WTC11 (cell line): ENCODE measurements around the gene ATP2B2. TPM values are rescaled to one million over a fixed set of nuclear protein-coding genes. Genes with fewer than 3 reads are reported as not detected.

Experiments used
- ATAC-seq: fragments of 200-7000 bp; cut with Tn5 transposase; 2 replicates; pipeline ENCODE4 v1.10.0; 2021; ENCODE audit warnings: mild to moderate bottlenecking, moderate library complexity
- CTCF ChIA-PET: fragments of 300-600 bp; sonication (Branson Sonifier 250); formaldehyde crosslinking; loops from one replicate; lab custom pipeline; 2021; ENCODE audit warnings: antibody characterized with exemption; lab: Charles Lee
- POLR2A ChIA-PET: fragments of 350-600 bp; sonication (Branson Sonifier 250); formaldehyde crosslinking; loops from one replicate; lab custom pipeline; 2021; ENCODE audit warnings: antibody characterized with exemption; lab: Charles Lee
- DNase-seq: peaks from one replicate; pipeline ENCODE4 v3.0.0; 2021; ENCODE audit warnings: low spot score
- H3K27ac Mint-ChIP-seq: 2 replicates; pipeline ENCODE4 v1.8.0; 2021; ENCODE audit warnings: mixed read lengths
- H3K27me3 Mint-ChIP-seq: 2 replicates; pipeline ENCODE4 v1.8.0; 2021; ENCODE audit warnings: low read depth, mild to moderate bottlenecking, moderate library complexity, mixed read lengths
- H3K36me3 Mint-ChIP-seq: 2 replicates; pipeline ENCODE4 v1.8.0; 2021; ENCODE audit warnings: mixed read lengths
- H3K4me1 Mint-ChIP-seq: 2 replicates; pipeline ENCODE4 v1.8.0; 2022; ENCODE audit warnings: mixed read lengths
- H3K4me3 Mint-ChIP-seq: 2 replicates; pipeline ENCODE4 v1.8.0; 2021; ENCODE audit warnings: mild to moderate bottlenecking, moderate library complexity, mixed read lengths
- H3K9me3 Mint-ChIP-seq: 2 replicates; pipeline ENCODE4 v1.8.0; 2021; ENCODE audit warnings: mixed read lengths
- ATF1 ChIP-seq: sonication (generic); formaldehyde crosslinking; IDR thresholded peaks from 2 replicates; pipeline ENCODE4 v1.8.1; 2023; ENCODE audit warnings: mild to moderate bottlenecking, moderate library complexity, missing genetic modification reagents
- CREM ChIP-seq: sonication (generic); formaldehyde crosslinking; IDR thresholded peaks from 2 replicates; pipeline ENCODE4 v1.8.1; 2022; ENCODE audit warnings: mild to moderate bottlenecking, missing genetic modification reagents, moderate library complexity
- E2F1 ChIP-seq: sonication (generic); formaldehyde crosslinking; IDR thresholded peaks from 2 replicates; pipeline ENCODE4 v1.8.0; 2022; ENCODE audit warnings: mild to moderate bottlenecking, missing genetic modification reagents
- FOXK1 ChIP-seq: sonication (generic); formaldehyde crosslinking; IDR thresholded peaks from 2 replicates; pipeline ENCODE4 v1.8.0; 2022; ENCODE audit warnings: mild to moderate bottlenecking, moderate library complexity, missing genetic modification reagents
- IRF2 ChIP-seq: sonication (generic); formaldehyde crosslinking; IDR thresholded peaks from 2 replicates; pipeline ENCODE4 v1.8.0; 2022; ENCODE audit warnings: low read depth, missing genetic modification reagents, borderline replicate concordance
- KAT7 ChIP-seq: sonication (generic); formaldehyde crosslinking; IDR thresholded peaks from 2 replicates; pipeline ENCODE4 v1.8.1; 2023; ENCODE audit warnings: missing genetic modification reagents, mild to moderate bottlenecking, borderline replicate concordance
- MAX ChIP-seq: sonication (generic); formaldehyde crosslinking; IDR thresholded peaks from 2 replicates; pipeline ENCODE4 v1.8.0; 2022; ENCODE audit warnings: mild to moderate bottlenecking, missing genetic modification reagents
- MLX ChIP-seq: sonication (generic); formaldehyde crosslinking; IDR thresholded peaks from 2 replicates; pipeline ENCODE4 v1.8.1; 2023; ENCODE audit warnings: mild to moderate bottlenecking, missing genetic modification reagents, moderate library complexity
- NR2C2 ChIP-seq: sonication (generic); formaldehyde crosslinking; IDR thresholded peaks from 2 replicates; pipeline ENCODE4 v1.8.0; 2022; ENCODE audit warnings: mild to moderate bottlenecking, missing genetic modification reagents
- RELA ChIP-seq: sonication (generic); formaldehyde crosslinking; IDR thresholded peaks from 2 replicates; pipeline ENCODE4 v1.8.1; 2022; ENCODE audit warnings: missing genetic modification reagents, mild to moderate bottlenecking, borderline replicate concordance
- SP1 ChIP-seq: sonication (generic); formaldehyde crosslinking; conservative IDR thresholded peaks from 2 replicates; pipeline ENCODE4 v1.8.1; 2022; ENCODE audit warnings: missing genetic modification reagents
- TEAD4 ChIP-seq: sonication (generic); formaldehyde crosslinking; IDR thresholded peaks from 2 replicates; pipeline ENCODE4 v1.8.0; 2022; ENCODE audit warnings: mild to moderate bottlenecking, missing genetic modification reagents
- ZNF263 ChIP-seq: sonication (generic); formaldehyde crosslinking; IDR thresholded peaks from 2 replicates; pipeline ENCODE4 v1.8.1; 2022; ENCODE audit warnings: low read depth, mild to moderate bottlenecking, moderate library complexity, missing genetic modification reagents
- ZNF281 ChIP-seq: sonication (generic); formaldehyde crosslinking; IDR thresholded peaks from 2 replicates; pipeline ENCODE4 v1.8.0; 2023; ENCODE audit warnings: mild to moderate bottlenecking, missing genetic modification reagents
- total RNA-seq: library from RNA; stranded (reverse); gene quantifications from 3 replicates; pipeline ENCODE4 v1.2.3, GENCODE V29; 2021
- TF ChIP-seq, protein P1 (sequence below): fragments of 250-450 bp; sonication (Bioruptor Pico); IDR thresholded peaks from 2 replicates; pipeline ENCODE4 v1.8.0; 2021; ENCODE audit warnings: mild to moderate bottlenecking
- TF ChIP-seq, protein P2 (sequence below): fragments of 200-600 bp; IDR thresholded peaks from 2 replicates; pipeline ENCODE4 v1.8.0; 2022; ENCODE audit warnings: antibody characterized with exemption
- TF ChIP-seq, protein P3 (sequence below): sonication (generic); formaldehyde crosslinking; IDR thresholded peaks from 2 replicates; pipeline ENCODE4 v1.8.1; 2022; ENCODE audit warnings: missing genetic modification reagents, borderline replicate concordance
- TF ChIP-seq, protein P4 (sequence below): sonication (generic); formaldehyde crosslinking; IDR thresholded peaks from 2 replicates; pipeline ENCODE4 v1.8.1; 2023; ENCODE audit warnings: mild to moderate bottlenecking, missing genetic modification reagents

Gene ATP2B2
- total RNA-seq, 1 experiment from 2014 or later = 0.48 TPM

DNA sequence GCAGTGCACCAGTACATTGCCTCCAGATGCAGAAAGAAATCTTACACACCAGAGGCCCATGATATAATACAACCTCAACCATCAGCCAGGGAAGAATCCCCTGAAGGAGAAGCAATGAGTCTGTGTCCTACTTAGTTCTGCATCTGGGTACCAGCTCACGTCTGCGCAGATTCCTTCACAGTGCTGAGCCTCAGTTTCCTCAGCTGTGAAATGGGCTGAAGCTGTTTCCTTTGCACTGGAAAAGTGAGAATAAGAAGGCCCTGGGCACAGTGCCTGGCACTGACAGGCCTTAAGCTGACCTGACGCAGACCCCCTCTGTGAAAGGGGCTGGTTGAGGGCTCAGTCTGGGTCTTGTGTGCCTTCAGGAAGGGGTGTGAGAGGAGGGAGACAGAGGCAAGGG, 20.7 kb downstream of the ATP2B2 start (continued):
- TF ChIP-seq ZNF281 (CRISPR knock-in tag) = no peak
- TF ChIP-seq, protein P1, sequence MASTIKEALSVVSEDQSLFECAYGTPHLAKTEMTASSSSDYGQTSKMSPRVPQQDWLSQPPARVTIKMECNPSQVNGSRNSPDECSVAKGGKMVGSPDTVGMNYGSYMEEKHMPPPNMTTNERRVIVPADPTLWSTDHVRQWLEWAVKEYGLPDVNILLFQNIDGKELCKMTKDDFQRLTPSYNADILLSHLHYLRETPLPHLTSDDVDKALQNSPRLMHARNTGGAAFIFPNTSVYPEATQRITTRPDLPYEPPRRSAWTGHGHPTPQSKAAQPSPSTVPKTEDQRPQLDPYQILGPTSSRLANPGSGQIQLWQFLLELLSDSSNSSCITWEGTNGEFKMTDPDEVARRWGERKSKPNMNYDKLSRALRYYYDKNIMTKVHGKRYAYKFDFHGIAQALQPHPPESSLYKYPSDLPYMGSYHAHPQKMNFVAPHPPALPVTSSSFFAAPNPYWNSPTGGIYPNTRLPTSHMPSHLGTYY (CRISPR knock-in tag) = no peak
- TF ChIP-seq, protein P2, sequence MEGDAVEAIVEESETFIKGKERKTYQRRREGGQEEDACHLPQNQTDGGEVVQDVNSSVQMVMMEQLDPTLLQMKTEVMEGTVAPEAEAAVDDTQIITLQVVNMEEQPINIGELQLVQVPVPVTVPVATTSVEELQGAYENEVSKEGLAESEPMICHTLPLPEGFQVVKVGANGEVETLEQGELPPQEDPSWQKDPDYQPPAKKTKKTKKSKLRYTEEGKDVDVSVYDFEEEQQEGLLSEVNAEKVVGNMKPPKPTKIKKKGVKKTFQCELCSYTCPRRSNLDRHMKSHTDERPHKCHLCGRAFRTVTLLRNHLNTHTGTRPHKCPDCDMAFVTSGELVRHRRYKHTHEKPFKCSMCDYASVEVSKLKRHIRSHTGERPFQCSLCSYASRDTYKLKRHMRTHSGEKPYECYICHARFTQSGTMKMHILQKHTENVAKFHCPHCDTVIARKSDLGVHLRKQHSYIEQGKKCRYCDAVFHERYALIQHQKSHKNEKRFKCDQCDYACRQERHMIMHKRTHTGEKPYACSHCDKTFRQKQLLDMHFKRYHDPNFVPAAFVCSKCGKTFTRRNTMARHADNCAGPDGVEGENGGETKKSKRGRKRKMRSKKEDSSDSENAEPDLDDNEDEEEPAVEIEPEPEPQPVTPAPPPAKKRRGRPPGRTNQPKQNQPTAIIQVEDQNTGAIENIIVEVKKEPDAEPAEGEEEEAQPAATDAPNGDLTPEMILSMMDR = no peak
- no peak for TF ChIP-seq CREM (CRISPR knock-in tag)
- no peak for TF ChIP-seq TEAD4
- TF ChIP-seq NR2C2 = no peak
- no peak for TF ChIP-seq FOXK1 (CRISPR knock-in tag)
- TF ChIP-seq, all 79 proteins: peak for 0

DNA sequence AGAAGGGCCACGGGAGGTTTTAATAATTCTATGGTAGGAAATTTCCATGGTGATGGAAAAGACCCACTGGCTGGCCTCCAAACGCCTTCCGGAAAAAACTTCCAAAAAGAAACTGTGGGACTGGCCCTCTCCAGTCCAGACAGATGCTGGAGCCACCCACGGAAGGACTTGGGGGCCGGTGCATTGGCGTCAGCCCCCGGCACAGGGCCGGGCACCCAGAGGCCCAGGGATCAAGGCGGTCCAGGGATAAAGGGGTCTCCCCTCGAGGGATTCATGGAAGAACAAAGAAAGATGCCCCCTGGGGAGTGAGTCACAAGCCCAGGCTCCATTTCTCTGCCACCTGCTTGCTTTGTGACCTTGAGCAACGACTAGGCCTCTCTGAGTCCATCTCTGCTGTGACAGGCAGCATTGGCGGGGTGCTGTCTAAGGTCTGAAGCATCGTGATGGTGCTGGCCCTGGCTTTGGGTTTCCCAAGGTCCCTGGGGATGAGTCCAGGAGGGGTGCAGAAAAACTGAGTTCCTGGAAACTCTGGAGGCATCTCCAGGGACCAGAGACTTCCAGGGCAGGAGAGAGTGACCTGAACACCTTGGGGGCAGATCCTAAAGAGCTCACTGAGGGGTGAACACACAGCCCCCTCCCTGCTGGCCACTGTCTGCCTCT, 21.6 kb downstream of the ATP2B2 start:
- no peaks in the 10 kb centered on the region for H3K36me3 Mint-ChIP-seq
- peaks cover 6% of the 10 kb centered on the region for H3K9me3 Mint-ChIP-seq
- H3K27me3 Mint-ChIP-seq = peaks cover 2% of the 10 kb centered on the region
- POLR2A ChIA-PET = no interaction called here
- CTCF ChIA-PET = interaction anchor here (1.4 kb wide), 1 partner anchor 9 kb away, joined by 4 read pairs; no protein-coding TSS in a partner anchor
- H3K27ac Mint-ChIP-seq = no peak overlapping the region
- ATAC-seq (no peak), DNase-seq (no peak)
- no peaks in the 10 kb centered on the region for H3K4me1 Mint-ChIP-seq
- H3K4me3 Mint-ChIP-seq = no peak overlapping the region
- no peak for TF ChIP-seq IRF2 (CRISPR knock-in tag)
- TF ChIP-seq RELA (CRISPR knock-in tag) = no peak
- no peak for TF ChIP-seq ATF1 (CRISPR knock-in tag)
- TF ChIP-seq SP1 (CRISPR knock-in tag) = no peak
- TF ChIP-seq ZNF263 = no peak
- TF ChIP-seq MAX (CRISPR knock-in tag) = no peak
- TF ChIP-seq, protein P3, sequence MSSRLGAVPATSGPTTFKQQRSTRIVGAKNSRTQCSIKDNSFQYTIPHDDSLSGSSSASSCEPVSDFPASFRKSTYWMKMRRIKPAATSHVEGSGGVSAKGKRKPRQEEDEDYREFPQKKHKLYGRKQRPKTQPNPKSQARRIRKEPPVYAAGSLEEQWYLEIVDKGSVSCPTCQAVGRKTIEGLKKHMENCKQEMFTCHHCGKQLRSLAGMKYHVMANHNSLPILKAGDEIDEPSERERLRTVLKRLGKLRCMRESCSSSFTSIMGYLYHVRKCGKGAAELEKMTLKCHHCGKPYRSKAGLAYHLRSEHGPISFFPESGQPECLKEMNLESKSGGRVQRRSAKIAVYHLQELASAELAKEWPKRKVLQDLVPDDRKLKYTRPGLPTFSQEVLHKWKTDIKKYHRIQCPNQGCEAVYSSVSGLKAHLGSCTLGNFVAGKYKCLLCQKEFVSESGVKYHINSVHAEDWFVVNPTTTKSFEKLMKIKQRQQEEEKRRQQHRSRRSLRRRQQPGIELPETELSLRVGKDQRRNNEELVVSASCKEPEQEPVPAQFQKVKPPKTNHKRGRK (CRISPR knock-in tag) = no peak
- TF ChIP-seq, protein P1 (CRISPR knock-in tag) = no peak
- TF ChIP-seq, protein P4, sequence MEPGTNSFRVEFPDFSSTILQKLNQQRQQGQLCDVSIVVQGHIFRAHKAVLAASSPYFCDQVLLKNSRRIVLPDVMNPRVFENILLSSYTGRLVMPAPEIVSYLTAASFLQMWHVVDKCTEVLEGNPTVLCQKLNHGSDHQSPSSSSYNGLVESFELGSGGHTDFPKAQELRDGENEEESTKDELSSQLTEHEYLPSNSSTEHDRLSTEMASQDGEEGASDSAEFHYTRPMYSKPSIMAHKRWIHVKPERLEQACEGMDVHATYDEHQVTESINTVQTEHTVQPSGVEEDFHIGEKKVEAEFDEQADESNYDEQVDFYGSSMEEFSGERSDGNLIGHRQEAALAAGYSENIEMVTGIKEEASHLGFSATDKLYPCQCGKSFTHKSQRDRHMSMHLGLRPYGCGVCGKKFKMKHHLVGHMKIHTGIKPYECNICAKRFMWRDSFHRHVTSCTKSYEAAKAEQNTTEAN (CRISPR knock-in tag) = no peak
- TF ChIP-seq, protein P2 = no peak
- TF ChIP-seq KAT7 (CRISPR knock-in tag) = no peak
- no peak for TF ChIP-seq E2F1 (CRISPR knock-in tag)
- TF ChIP-seq MLX (CRISPR knock-in tag) = no peak
